HG03175 (cell line): ENCODE results near the gene SAP25.
"Not testable (repeated sequence)": the region's sequence is repeated elsewhere in the genome, so short reads cannot be mapped to it uniquely, and the experiment has no call there.

Source experiments
- ATAC-seq: cut with Tn5 transposase; IDR thresholded peaks from one replicate; pipeline ENCODE4 v1.9.1; 2021; ENCODE audit warnings: mild to moderate bottlenecking, moderate library complexity; ENCODE audit not compliant: unreplicated experiment

Gene SAP25

GRCh38 chr7:100562195-100563099 lies 11.3 kb downstream of the SAP25 start:
- no peak for ATAC-seq

- ATAC-seq, result no peak
These were observed 12.1 kb downstream of the SAP25 start for GRCh38 chr7:100561491-100562194.

GRCh38 chr7:100559127-100559526 lies 14.6 kb downstream of the SAP25 start:
- ATAC-seq, result no peak

- no peak for ATAC-seq
These were observed 17.2 kb downstream of the SAP25 start for GRCh38 chr7:100556541-100556940.

- ATAC-seq, result no peak
These were observed 18.0 kb downstream of the SAP25 start for GRCh38 chr7:100555701-100556100.

GRCh38 chr7:100553032-100553431 lies 20.7 kb downstream of the SAP25 start:
- no peak for ATAC-seq

- ATAC-seq, result no peak
These were observed 21.2 kb downstream of the SAP25 start for GRCh38 chr7:100552532-100552931.

- ATAC-seq, result not testable (repeated sequence)
These were observed 25.3 kb downstream of the SAP25 start for GRCh38 chr7:100548446-100548845.

GRCh38 chr7:100547872-100548271 lies 25.8 kb downstream of the SAP25 start:
- no peak for ATAC-seq

GRCh38 chr7:100546926-100547800 lies 26.5 kb downstream of the SAP25 start:
- ATAC-seq, result peak; percentile 2

GRCh38 chr7:100546129-100546925 lies 27.4 kb downstream of the SAP25 start:
- peak; percentile 58 for ATAC-seq

- ATAC-seq, result peak; percentile 40
These were observed 28.2 kb downstream of the SAP25 start for GRCh38 chr7:100545360-100546128.

- ATAC-seq, result no peak
These were observed 28.7 kb downstream of the SAP25 start for GRCh38 chr7:100544967-100545359.

- ATAC-seq, result no peak
These were observed 29.3 kb downstream of the SAP25 start for GRCh38 chr7:100544386-100544785.

- no peak for ATAC-seq
These were observed 30.1 kb downstream of the SAP25 start for GRCh38 chr7:100543586-100543985.

- not testable (repeated sequence) for ATAC-seq
These were observed 32.4 kb downstream of the SAP25 start for GRCh38 chr7:100541309-100541708.

- ATAC-seq, result no peak
These were observed 33.5 kb downstream of the SAP25 start for GRCh38 chr7:100540073-100540723.

GRCh38 chr7:100539436-100540006 lies 34.2 kb downstream of the SAP25 start:
- no peak for ATAC-seq
